SW 1271 (cell line): ENCODE data around the gene S1PR3.

Experiments used
- DNase-seq, 2 experiments: peaks; one replicate each; lab custom pipeline; 2025; lab: John Stamatoyannopoulos, UW

S1PR3 gene

DNA sequence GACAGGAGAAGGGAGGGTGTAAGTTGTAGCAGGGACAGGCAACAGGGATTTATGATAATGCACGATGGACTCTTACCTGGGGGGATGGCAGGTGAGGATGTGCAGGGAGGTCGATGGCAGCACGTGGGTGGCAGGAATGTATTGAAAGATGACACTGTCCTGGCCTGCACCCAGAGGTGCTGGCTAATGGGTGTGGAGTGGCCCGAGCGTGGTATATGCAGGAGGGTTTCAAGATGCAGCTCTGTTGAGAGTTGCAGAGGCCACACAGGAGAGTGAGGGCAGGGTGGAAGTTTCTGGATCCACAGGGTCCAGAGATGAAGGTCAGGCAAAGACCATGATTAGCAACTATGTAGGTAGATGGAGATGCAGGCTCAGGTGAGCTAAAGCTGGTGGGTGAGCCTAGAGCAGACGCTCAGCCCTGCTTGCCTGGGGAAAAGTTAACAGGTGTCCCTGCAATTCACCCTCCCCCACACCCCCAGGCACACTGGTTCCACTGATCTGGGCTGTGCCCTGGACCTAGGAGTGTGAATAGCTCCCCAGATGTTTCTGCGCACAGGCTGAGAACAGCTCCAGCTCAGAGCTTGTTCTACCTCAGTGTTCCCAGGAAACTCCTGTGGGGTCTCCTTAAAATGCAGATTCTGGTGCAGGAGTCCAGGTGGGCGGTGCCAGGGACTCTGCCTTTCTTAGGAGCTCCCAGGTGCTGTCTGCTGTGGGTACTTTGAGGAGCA is 21.5 kb upstream of the S1PR3 start:
- DNase-seq, result no peak

DNA sequence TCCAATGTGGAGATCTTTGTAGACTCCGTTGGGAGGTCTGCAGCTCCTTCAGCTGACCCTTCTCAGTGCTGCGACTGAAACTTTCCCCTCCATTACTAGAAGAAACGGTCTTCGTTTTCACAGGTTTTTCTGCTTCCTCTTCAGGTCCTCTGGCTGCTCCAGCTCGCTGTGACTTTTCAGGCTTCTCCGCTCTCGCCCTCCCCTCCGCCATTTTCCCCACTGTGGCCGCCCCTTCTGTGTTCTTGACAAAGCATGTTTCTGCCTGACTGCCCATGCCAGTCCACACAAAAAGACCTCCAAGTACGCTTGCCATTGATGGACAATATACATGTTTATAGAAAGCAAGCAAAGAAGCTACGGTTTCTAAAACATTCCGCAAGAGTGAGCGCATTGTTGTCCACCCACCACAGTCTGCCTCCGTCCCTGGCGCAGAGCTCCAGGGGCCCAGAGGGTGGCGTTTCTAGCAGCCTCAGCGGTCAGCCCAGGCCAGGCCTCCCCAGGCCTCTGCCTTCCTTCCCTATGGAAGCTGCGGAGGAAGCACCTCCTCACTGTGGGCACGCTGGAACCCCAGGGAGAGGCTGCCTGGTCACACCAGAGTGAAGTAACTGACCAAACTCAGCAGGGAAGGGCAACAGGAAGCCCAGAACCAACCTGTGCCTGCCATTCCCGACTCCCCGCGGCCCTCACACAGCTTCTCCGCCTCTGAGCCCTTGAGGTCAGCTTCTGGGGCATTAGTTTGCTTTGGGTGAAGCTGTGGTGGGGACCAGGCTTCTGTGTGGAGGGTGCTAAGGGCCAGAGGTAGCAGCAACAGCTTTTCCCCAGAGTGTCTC is 19.9 kb upstream of the S1PR3 start:
- no peak for DNase-seq

DNA sequence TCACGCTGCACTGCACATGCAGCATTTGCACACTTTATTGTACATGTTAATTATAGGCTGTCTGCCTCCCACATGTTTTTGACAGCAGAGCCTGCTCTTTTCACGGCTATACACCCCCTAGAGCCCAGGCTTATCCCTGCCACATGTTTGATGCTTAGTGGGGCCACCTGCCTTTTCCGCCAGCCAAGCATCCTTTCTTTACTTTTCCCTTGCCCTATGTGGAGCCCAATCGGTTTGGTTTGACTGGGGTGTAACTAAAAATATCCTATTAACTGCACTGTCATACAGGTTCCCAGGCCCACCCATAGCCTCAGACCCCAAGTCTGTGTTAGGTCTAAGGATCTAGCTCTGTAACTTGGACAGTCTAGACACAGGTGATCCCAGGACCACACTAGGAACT is 18.9 kb upstream of the S1PR3 start:
- no peak for DNase-seq

DNA sequence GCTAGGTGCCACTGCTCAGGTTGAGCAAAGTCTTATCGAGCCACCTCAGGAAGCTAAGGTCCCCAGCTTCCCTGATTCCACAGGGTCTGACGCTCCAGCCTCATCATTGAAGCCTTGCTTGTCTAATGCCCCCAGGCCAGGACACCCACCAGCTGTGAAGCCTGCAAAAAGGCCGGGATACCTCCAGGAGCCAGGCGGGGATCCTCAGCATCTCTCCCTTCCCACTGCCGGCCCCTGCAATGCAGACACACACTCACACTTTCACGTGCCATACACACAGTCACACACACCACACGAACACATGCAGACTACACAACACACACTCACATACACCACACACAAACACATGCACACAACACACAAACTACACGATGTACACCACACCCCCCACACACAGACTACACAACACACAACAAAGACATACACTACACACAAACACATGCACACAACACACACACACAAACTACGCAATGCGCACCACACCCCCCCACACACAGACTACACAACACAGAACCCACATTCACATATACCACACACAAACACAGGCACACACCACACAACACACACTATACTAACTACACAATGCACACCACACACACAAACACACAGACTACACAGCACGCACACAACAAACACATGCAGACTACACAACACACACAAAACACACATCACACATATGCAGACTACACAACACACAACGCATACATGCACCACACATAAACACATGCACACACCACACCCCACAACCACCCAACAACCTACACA is 17.8 kb upstream of the S1PR3 start:
- DNase-seq, result no peak

DNA sequence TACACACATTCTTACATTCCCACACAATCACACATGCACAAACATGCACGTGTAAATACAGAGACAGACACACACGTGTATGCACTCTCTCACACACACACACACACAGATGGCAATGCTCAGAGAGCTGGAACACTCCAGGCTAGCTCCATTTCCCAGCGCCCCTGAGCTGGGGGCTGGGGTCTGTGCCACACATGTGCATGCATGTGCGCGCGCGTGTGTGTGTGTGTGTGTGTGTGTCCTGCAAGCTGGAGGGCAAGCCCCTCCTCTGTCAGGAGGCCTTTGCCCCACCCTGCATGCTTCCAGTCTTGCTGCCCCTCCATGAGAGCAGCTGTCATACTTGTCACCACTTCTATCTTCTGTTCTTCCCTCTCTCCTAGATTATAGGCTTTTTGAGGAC is 16.6 kb upstream of the S1PR3 start:
- no peak for DNase-seq

DNA sequence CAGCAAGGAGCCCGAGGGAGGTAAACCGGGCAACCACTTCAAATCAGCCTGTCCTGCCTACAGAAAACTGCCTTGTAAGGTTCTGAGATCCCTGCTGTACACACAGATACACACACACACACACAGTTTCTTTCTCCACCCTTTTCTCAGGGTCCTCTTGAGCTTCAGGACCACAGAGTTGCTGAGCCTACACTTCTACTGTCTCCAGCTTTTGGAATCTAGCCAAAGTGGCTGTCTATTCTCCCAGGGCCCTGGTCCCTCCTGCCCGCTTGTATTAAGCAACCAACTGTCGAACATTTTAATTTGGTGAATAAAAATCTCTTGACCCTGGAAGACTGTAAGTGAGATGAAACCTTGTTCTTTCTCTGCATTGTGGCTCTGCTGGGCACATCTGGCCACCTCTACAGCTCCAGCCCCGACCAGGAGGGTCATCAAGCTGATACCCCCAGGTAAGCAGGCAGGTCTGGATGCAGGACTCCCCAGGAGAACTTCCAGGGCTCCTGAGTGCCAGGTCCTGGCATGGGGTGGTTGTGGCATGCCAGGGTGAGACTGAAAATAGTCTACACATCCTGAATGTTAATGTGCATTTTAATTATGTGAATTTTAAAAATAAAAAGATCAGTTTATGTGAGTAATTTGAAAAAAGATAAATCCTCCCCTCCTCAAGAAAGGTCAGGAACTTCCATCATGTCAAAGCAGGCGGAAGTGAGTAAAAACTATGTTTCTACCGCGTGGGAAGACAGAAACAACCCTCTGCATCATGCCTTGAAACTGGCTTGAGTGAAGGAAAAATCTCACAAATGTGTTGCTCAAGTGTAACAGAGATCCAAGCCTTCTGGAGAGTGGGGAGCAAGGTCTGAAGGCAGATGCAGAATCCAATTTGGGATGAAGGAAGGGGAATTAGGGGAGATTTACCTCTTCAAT is 15.0 kb upstream of the S1PR3 start:
- no peak for DNase-seq

DNA sequence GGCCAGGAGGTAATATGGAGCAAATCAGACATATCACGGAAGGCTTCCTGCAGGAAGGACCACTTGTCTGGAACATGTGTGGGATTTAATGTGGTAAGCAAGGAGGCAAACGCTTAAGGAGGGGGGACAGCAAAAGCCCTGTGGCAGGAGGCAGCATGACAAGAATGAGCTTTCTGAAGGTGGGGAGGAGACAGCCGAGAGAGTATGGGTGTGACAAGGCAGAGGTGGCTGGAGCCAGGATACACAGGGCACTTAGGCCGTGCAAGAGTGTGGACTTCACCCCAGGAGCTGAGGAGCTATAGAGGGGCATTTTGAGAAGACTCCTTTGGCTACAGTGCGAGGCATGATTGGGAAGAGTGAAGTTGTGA is 14.4 kb upstream of the S1PR3 start:
- DNase-seq, result no peak

DNA sequence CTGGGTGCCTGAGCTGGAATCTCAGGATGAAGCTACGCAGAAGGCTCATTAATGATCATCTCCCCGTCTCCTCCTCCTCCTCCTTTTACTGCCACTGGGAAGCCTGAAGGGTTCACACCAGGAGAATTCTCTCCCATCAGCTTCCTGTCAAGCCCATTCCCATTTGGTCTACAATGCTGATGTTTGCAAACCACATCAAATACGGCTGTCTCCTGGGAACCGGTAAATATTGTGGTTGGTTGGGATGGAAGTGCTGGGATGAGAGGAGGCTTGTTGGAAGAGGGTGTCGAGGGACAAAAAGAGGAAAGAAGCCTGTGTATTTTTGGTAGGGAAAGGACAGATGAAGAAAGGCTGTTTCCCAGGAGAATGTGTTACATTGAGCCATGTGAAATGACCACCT is 13.2 kb upstream of the S1PR3 start:
- DNase-seq, result no peak

DNA sequence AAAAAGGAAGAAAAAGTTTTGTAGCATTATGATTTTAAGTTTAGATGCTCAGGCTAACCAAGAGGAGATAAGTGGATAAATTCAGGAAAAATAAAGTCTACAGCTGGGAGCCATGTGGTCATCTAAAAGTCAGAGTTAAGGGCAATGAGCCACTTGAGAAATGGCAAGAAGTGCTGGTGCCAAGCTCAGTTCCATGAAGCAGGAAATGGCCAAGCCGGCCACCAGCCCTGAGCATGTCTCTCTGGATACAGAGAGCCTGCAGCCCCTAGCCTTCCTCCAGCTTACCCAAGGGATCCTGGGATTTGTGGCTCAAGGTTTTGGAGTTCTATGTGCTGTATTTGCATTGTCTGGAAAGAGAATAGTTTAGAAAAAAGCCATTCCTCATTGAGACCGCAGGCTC is 12.2 kb upstream of the S1PR3 start:
- no peak for DNase-seq

DNA sequence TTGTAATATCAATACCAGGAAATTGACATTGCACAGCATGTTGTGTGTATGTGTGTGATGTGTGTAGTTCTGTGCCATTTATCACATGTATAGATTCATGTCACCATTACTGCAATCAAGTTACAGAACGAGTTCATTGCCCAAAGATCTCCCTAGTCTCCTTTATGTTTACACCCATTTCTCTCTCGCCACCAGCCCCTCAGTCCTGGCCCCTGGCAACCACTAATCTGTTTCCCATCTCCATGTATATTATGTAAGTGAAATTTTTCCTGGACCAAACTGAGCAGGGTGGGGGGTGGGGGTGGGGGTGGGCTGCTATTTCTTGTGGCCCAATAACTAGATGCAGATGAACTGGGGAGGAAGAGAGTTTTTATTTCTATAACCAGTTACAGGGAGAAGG is 11.5 kb upstream of the S1PR3 start:
- no peak for DNase-seq

DNA sequence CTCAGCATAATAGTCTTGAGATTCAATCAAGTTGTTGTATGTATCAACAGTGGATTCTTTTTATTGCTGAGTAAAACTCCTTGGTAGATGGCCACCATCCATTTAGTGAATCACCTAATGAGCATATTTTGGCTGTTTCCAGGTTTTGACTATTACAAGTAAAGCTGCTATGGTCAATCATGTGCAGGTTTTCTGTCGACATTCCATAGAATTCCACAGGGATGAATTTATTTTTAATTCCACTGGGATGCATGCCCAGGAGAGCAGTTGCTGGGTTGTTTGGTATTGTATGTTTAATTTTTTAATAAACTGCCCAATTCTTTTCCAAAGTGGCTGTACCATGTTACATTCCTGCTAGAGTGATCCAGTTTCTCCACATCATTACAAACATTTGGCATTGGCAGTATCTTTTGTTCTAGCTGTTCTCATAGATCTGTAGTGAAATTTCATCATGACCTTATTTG is 10.5 kb upstream of the S1PR3 start:
- no peak for DNase-seq

DNA sequence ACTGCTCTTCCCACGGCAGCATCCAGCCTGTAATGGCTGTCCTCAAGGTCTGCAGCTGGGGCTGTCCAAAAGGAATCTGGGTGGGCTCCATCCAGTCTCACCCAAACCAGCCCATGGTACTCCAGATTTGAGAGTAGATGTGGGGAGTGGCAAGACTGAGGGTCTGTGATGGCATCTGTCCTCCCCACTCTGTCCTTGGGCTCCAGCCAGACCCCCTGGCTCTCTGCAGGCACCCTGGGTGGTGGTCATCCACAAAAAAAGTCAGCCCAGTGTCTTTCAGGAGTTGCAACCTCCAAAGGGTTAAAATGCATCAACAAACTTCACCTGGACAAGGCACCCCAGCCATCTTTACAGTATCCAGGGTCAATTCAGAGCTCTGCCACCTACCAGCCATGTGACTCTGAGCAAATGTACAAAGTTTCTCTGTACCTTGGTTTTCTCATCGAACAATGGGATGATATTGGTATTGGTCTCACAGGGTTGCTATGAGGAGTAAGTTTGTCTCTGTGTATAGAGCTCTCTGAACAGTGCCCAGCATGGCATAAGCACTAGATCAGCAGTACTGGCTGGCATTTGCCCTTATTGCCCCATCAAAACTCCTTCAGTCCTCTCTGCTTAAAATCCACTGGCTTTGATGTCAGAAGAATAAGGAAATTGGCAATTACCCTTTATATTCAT is 7.3 kb upstream of the S1PR3 start:
- DNase-seq, result no peak

DNA sequence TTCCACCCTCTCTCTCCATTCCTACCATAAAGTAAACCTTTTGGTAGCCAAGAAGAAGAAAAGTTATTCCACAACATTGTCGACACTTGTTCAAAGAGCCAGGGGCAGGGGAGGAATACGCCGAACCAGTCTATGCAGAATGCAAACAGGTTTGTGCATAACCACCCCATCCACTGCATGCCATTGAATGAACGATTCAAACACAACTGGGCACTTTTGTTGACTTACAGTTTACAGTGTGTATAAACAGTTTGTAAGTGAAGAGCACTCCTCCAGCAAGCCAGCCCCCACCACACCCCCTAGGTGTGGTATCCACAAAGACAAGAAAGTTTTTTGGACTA is 6.8 kb upstream of the S1PR3 start:
- DNase-seq, result no peak

DNA sequence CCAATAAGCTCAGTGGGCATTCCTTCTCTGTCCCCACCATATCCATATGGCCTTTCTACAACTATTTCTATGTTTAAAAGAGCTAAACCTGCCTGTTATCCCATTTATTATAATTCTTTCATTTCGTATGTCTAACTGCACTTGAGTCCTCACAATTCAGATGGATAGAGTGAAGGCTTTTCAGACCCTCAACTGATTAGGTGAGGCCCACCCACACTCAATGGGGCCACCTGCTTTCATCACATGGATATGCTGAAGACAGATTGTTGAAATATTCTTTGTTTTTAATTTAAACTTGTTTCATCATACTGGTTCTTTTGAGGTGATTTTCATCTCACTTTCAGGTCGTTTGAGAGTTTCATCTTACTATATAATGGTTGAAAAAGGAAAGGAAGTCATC is 5.7 kb upstream of the S1PR3 start:
- no peak for DNase-seq

DNA sequence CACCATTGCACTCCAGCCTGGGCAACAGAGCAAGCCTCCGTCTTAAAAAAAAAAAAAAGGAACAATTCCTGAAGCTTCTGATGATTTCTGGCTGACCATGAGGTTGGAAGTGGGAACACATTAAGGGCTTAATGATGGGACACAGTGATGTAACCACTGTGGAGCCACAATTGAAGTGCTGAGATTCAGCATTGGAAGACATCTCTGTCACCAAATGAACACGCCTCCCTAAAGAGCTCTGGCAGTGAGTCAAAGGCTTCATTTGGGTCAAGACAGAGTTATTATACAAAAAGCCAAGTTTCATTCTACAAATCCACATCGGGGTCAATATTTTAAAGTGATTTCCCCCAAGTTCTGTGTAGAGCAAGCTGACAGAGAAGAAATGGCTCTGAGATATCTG is 4.5 kb upstream of the S1PR3 start:
- DNase-seq, result no peak

DNA sequence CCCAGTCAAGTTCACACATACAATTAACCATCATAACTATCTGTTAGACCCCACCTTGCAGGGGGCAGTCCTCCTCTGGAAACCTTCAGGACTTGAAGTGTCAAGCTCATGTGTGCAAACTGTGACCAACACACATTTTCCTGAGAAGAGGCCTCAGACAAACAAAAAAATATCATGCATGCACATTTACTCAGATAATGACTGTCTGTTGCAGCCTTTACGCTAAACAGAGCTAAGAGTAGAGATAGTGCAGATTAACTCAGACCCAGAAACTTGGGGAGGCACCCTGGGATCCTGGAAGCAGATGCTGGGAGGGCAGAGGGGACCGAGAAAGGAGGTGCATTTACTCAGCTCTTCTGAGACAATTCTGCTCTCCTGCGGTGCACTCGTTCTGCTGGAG is 3.6 kb upstream of the S1PR3 start:
- DNase-seq, result no peak

DNA sequence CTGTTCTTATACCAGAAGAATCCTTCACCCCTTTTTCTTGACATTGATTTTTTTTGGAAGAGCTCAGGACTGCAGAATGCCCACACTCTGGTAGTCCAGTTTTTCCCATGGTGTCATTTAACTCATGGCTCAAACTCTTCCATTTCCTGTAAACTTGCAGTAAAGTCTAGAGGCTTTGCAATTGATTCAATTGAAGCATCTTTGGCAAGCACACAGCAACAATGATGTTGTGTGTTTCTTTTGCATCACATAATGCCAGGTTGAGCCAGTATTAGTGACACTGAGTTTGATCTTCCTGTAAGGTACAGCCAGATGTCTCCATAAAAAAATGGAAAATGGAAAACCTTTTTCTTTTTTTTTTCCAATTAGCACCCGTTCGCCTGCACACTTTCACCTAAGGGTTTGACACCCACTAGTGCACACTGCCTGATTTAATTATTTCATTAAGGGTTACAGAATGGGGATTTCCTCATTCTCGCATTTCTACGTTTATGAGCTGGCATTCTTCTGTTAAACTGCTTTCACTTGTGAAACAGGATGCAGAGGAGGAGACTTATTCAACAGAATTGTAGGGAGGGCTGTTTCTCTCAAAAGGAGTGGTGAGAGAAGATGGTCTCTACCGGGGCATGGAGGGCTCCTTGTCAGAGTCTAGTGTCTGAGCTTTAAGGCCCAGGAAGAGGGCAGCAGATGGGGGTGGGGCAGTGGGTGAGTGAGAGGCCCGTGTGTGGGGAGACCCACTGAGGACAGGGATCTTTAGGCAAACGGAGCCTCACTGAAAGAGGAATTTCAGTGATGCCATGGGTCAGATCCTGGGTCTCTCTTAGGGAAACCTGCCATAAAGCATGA is 2.2 kb upstream of the S1PR3 start:
- no peak for DNase-seq

DNA sequence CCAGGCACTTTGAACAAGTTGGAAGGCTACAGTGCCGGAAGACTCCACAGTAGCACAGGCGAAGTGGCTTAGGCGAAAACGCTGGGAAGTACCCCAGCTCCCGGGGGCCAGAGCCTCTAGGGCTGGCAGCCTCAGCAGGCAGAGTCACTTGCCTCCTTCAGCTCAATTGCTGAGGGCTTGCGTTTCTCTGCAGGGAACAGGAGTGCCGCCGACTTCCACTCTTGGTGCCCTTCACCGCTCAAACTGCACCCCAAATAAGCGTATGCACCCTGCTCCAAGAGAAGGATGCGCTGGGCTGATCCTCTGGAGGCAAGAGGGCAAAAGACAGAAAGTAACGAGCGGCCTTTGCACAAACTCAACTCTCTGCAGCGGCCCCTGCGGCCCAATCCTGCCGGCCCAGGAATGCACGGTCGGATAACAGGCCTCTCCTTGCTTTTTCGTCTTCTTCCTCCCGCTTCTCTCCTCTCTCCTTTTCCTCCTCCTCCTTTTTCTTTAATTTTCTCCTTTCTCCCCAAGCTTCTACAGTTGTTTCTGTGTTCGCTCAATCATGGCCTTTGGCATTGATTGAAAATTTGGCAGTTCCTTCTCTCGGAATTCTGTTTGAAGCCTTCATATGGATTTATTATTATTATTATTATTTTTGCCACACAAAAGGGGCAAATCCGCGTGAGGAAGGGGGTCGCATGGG is 1.1 kb upstream of the S1PR3 start:
- DNase-seq, result no peak

DNA sequence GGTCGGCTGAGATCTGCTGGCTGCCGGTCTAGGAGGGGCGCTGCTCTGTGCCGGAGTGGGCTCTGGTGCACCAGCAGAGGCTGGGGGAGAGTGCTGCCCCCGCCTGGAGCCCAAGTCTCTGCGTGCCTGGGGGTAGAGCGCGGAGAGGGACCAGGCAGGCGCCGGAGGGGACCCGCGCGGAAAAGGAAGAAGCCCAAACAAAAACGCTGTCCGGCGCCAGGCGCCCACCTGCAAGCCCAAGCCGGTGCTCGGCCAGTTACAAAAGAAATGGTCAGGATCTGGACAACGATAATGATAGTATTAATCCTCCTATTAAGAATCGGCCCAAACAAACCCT is 571 bp upstream of the S1PR3 start:
- no peak for DNase-seq

DNA sequence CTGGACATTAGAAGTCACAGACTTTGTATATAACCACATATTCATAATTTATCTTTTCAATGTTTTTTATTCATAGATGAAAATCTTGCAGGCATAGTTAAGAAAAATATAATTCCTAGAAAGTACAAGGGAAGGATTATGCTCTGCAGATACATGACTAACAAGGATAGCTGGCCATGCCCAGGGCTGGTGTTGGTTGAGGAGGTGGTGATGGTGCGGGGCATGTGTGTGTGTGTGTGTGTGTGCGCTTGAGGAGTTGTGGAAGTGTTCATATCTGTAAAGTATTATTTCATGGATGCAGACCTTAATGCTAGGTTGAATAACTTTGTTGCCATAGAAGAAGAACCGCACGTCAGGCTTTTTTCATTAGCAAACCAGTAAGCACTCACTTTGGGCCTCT is 1.3 kb downstream of the S1PR3 start:
- DNase-seq, result no peak
